ENCODE data around the gene TPO. TPM values are rescaled to one million over a fixed set of nuclear protein-coding genes. Genes with fewer than 3 reads are reported as not detected.
A peak's percentile ranks its signal among the peaks of the same experiment; 100 is the strongest.

TPO gene
- total RNA-seq, 4 donors from 2014 or later = 0.70 to 46.2 (median 6.8) TPM

- Histone ChIP-seq H3K36me3 (no peaks in the 10 kb centered on the region), H3K27ac (no peak overlapping the region), H3K4me3 (no peak overlapping the region), H3K27me3 (no peaks in the 10 kb centered on the region), H3K4me1 (no peaks in the 10 kb centered on the region), H3K9me3 (no peaks in the 10 kb centered on the region)
- no peak for DNase-seq
- TF ChIP-seq POLR2A (IDR thresholded peaks at IDR 0.05) = no peak
- TF ChIP-seq CTCF (IDR thresholded peaks at IDR 0.05) = no peak
Observed at GRCh38 chr2:1415501-1415900, 2.2 kb downstream of the TPO start.

- DNase-seq = no peak
- Histone ChIP-seq H3K4me1 (no peaks in the 10 kb centered on the region), H3K27me3 (no peaks in the 10 kb centered on the region), H3K36me3 (no peaks in the 10 kb centered on the region), H3K4me3 (no peak overlapping the region), H3K9me3 (peaks cover 0 to 5% (median 0%) of the 10 kb centered on the region in 4 donors), H3K27ac (no peak overlapping the region)
- TF ChIP-seq POLR2A (IDR thresholded peaks at IDR 0.05) (no peak), CTCF (IDR thresholded peaks at IDR 0.05) (no peak)
Observed at GRCh38 chr2:1418566-1418965, 5.3 kb downstream of the TPO start.

- DNase-seq = peak in 1 of 3 donors; percentile 5
- Histone ChIP-seq H3K27ac (no peak overlapping the region), H3K27me3 (no peaks in the 10 kb centered on the region), H3K36me3 (no peaks in the 10 kb centered on the region), H3K9me3 (peaks cover 0 to 5% (median 0%) of the 10 kb centered on the region in 4 donors), H3K4me1 (no peaks in the 10 kb centered on the region), H3K4me3 (no peak overlapping the region)
- TF ChIP-seq CTCF (IDR thresholded peaks at IDR 0.05) (no peak), POLR2A (IDR thresholded peaks at IDR 0.05) (no peak)
Observed at GRCh38 chr2:1420746-1421480, 7.7 kb downstream of the TPO start.

- no peak overlapping the region for H3K27ac ChIP-seq
- no peaks in the 10 kb centered on the region for H3K4me1 ChIP-seq
- TF ChIP-seq POLR2A (IDR thresholded peaks at IDR 0.05) (no peak), CTCF (IDR thresholded peaks at IDR 0.05) (no peak)
Observed at GRCh38 chr2:1421731-1422130, 8.5 kb downstream of the TPO start.

GRCh38 chr2:1422131-1422530, 8.9 kb downstream of the TPO start:
- TF ChIP-seq CTCF (IDR thresholded peaks at IDR 0.05) (no peak), POLR2A (IDR thresholded peaks at IDR 0.05) (no peak)
- Histone ChIP-seq H3K9me3 (peaks cover 0 to 5% (median 0%) of the 10 kb centered on the region in 4 donors), H3K4me1 (no peaks in the 10 kb centered on the region), H3K4me3 (no peak overlapping the region), H3K27ac (no peak overlapping the region), H3K36me3 (no peaks in the 10 kb centered on the region), H3K27me3 (no peaks in the 10 kb centered on the region)
- DNase-seq = no peak

More at GRCh38 chr2:1421731-1422130, 8.5 kb downstream of the TPO start:
- Histone ChIP-seq H3K4me3 (no peak overlapping the region), H3K27me3 (no peaks in the 10 kb centered on the region), H3K36me3 (no peaks in the 10 kb centered on the region), H3K9me3 (peaks cover 0 to 5% (median 0%) of the 10 kb centered on the region in 4 donors)
- peak in 1 of 3 donors; percentile 4 for DNase-seq

Measured in Peyer's patch (tissue), 4 donors.